SU-DHL-6 (cell line): Measurements from ENCODE around the gene UNC119B.

ENCODE experiments used
- CTCF ChIP-seq: fragments of 200-600 bp; sonication (generic); IDR thresholded peaks from one replicate; pipeline ENCODE4 v1.5.1; 2017; ENCODE audit warnings: antibody characterized with exemption, mild to moderate bottlenecking, low read length, moderate library complexity; ENCODE audit not compliant: insufficient read depth, poor library complexity, severe bottlenecking
- EZH2phosphoT487 ChIP-seq: fragments of 200-600 bp; sonication (generic), shearing (Covaris generic); conservative IDR thresholded peaks from 2 replicates; pipeline ENCODE4 v1.6.1; 2018; ENCODE audit warnings: mild to moderate bottlenecking, antibody characterized with exemption, low read length, moderate library complexity, mixed read lengths

- no peak for TF ChIP-seq CTCF
- no peak for TF ChIP-seq EZH2phosphoT487
Measured at GRCh38 chr12:120668091-120668867, 42.0 kb upstream of the UNC119B start.
